Gastrocnemius medialis (tissue), 4 donors: ENCODE data around the gene ABCD4.

Experiments
- POLR2A ChIP-seq, 2 donors: fragments of 450-650 bp; IDR thresholded peaks; one replicate each; pipeline ENCODE4 v1.6.1; 2017; ENCODE audit warnings: antibody characterized with exemption in 2 of 2, mild to moderate bottlenecking in 2 of 2, moderate library complexity in 2 of 2
- TF ChIP-seq, protein P1 (sequence below), 5 experiments: fragments of 450-650 bp in 3 of 5; fragments of 200-600 bp in 2 of 5; sonication (generic) in 2 of 5; IDR thresholded peaks in 4 of 5; conservative IDR thresholded peaks in 1 of 5; 1 replicate in 4 of 5; 2 replicates in 1 of 5; pipeline ENCODE4 v1.5.1; 2016 to 2019; ENCODE audit warnings: antibody characterized with exemption in 5 of 5, mild to moderate bottlenecking in 3 of 5, moderate library complexity in 3 of 5

- TF ChIP-seq POLR2A (IDR thresholded peaks at IDR 0.05) = no peak
- TF ChIP-seq, protein P1, sequence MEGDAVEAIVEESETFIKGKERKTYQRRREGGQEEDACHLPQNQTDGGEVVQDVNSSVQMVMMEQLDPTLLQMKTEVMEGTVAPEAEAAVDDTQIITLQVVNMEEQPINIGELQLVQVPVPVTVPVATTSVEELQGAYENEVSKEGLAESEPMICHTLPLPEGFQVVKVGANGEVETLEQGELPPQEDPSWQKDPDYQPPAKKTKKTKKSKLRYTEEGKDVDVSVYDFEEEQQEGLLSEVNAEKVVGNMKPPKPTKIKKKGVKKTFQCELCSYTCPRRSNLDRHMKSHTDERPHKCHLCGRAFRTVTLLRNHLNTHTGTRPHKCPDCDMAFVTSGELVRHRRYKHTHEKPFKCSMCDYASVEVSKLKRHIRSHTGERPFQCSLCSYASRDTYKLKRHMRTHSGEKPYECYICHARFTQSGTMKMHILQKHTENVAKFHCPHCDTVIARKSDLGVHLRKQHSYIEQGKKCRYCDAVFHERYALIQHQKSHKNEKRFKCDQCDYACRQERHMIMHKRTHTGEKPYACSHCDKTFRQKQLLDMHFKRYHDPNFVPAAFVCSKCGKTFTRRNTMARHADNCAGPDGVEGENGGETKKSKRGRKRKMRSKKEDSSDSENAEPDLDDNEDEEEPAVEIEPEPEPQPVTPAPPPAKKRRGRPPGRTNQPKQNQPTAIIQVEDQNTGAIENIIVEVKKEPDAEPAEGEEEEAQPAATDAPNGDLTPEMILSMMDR (IDR thresholded peaks at IDR 0.05 in 4 of 5, conservative IDR thresholded peaks at IDR 0.05 in 1 of 5) = no peak
Measured at GRCh38 chr14:74347795-74348100, 45.0 kb upstream of the ABCD4 start.
